HG02840 (cell line): ENCODE measurements around the gene BACH2.
"Not testable (repeated sequence)": the region's sequence is repeated elsewhere in the genome, so short reads cannot be mapped to it uniquely, and the experiment has no call there.

Source experiments
- ATAC-seq: cut with Tn5 transposase; IDR thresholded peaks from one replicate; pipeline ENCODE4 v1.9.1; 2021; ENCODE audit warnings: mild to moderate bottlenecking, moderate library complexity, moderate number of reproducible peaks; ENCODE audit not compliant: unreplicated experiment, low FRiP score

Gene BACH2

DNA sequence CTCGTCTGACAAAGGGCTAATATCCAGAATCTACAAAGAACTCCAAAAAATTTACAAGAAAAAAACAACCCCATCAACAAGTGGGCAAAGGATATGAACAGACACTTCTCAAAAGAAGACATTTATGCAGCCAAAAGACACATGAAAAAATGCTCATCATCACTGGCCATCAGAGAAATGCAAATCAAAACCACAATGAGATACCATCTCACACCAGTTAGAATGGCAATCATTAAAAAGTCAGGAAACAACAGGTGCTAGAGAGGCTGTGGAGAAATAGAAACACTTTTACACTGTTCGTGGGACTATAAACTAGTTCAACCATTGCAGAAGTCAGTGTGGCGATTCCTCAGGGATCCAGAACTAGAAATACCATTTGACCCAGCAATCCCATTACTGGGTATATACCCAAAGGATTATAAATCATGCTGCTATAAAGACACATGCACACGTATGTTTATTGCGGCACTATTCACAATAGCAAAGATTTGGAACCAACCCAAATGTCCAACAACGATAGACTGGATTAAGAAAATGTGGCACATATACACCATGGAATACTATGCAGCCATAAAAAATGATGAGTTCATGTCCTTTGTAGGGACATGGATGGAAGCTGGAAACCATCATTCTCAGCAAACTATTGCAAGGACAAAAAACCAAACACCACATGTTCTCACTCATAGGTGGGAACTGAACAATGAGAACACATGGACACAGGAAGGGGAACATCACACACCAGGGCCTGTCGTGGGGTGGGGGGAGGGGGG, 130.3 kb downstream of the BACH2 start:
- ATAC-seq, result not testable (repeated sequence)

DNA sequence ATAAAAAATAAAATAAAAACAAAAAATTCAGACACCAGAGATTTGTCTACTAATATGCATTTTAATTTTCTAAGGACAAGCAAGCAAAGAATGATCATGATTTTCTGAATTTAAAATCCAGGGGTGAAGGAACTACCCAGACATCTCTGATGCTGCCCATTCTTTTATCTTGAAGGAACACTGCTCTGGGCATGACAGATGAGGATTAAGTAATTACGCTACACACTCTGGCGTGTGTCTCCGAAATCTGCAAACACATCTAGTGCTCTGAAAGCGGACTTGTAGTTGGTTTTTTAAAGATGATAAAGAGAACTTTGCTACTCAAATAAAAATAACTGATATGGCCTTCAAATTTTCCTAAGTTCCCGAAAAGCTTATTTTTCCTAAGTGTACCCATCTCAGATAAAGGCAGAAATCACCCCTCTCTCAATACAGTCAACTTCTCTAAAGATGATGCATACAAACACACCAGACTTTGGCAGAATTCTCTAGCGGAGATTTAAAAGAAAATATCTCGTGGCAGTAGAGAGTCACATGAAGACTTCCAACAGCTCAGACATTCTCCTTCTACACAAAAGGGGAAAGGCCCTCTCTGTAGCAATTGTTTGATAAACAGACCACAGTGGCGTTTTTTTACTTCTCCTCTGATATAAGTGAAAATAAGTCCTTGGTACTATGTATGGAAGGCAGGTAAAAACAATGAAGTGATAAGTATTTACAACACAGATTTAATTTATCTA, 133.8 kb downstream of the BACH2 start:
- no peak for ATAC-seq

DNA sequence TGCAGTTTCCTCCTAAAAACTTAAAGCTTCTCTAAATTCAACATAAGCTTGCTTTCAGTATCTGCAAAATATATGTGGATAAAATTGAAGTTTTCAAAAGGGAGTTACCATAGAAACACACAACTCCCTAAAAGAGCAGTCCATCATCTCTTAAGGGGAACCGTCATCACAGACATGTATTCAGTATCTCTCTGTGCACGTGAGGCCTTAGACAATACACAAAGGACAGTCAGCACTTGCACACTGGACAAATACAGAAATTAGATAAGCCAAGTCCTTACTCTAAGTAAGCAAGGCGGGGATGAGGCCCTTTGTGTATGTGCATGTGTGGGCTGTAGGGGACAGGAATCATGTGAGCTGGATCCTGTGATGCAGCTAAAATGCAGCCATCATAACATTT, 136.6 kb downstream of the BACH2 start:
- no peak for ATAC-seq

DNA sequence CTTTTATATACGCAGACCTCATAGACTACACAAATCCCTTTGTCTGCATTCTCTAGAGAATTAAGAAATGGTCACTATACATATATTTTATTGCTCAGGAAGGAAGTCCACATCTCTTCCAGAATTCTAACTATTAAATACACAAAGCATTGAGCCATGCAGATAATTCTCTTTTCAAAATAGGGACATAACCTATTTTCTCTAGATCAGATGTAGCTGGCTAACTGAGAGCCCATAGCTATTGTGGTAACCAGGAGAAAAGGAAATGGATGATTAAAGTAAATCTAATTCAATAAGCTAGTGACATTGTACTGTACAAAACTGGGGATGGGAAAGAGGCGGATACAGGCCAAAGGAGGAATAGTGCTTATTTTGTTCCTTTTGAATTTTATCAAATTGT, 137.2 kb downstream of the BACH2 start:
- ATAC-seq, result no peak

DNA sequence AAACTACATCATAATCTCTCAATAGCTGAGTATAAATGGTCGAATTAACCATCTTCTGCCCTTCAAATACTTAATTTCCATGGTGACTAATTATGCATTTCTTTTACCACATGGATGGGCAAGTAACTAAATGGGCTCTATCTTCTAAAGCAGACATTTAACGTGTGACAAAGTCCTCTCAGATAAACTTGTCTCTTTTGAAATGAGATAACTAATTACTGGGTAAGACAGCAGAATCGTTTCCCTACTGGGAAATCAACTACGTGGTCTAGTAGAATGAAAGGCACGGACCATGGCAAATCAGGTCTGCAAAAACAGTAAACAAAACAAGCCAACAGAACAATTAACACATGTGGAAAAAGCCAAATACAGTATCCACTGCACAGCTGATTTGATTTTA, 137.7 kb downstream of the BACH2 start:
- no peak for ATAC-seq

DNA sequence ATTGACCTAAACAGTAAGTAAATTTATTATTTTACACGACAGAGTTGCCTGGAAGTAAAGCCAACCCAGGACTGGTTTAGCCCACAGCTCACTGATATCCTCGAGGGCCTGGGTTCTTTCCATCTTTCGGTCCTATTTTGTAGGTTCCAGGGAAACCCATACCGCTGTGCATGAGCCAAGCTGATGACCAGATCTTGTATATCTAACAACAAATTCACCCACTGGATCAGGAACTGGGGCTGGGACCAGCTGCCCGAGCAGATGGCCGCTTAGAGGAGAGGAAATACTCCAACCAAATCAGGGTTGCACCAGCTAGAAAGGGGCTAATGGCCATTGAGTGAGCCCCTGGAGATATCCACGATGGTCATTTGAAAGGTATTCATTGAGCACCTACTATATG, 139.2 kb downstream of the BACH2 start:
- ATAC-seq, result no peak

DNA sequence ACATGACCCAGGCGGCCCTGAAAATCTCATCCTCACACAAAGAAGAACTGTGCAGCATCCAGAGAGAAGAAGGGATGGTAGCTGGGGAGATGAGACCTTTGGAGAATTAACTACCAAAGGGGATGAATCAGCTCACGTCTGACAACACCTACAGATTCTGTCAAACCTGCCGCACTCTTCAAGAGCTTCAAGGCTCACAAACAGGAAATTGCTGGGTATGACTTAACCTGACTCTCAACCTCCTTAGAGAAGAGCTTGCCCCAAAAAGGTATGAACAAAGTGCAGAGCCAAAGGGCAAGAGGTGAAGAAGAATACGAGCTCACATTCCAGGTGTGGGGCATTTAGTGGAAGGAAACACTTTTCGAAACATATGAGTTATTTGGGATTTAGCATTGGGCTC, 139.8 kb downstream of the BACH2 start:
- no peak for ATAC-seq

DNA sequence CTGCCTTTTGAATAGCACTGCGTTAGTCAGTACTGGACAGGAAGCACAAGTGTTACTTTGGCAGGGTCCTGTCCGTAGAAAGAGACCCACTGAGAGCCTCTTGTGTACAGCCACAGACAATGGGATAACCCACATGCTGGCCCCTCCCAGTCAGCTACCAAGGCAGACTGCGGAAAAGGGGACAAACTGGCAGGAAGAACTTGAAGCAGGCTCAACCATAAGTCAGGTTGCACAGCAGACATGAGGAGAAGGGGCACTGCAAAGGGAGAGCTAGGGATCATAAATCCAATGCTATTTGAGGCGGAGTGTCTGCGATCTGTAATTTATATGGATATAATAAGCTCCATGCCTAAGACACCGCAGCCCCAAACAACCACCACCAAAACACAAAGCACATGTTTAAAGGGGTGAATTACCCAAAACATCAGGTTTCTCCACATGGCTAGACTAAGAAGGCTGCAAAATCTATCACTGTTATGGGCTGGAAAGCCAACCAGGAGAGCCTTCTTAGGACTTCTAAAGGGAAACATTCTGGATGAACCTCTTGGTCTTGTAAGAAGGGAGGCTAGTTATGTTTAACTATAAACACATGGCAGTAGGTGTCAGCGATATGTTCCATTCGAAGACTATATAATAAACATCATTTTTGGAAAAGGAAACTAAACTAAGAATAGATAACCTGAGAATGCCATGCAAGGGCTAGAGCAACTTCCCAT, 141.7 kb downstream of the BACH2 start:
- no peak for ATAC-seq

DNA sequence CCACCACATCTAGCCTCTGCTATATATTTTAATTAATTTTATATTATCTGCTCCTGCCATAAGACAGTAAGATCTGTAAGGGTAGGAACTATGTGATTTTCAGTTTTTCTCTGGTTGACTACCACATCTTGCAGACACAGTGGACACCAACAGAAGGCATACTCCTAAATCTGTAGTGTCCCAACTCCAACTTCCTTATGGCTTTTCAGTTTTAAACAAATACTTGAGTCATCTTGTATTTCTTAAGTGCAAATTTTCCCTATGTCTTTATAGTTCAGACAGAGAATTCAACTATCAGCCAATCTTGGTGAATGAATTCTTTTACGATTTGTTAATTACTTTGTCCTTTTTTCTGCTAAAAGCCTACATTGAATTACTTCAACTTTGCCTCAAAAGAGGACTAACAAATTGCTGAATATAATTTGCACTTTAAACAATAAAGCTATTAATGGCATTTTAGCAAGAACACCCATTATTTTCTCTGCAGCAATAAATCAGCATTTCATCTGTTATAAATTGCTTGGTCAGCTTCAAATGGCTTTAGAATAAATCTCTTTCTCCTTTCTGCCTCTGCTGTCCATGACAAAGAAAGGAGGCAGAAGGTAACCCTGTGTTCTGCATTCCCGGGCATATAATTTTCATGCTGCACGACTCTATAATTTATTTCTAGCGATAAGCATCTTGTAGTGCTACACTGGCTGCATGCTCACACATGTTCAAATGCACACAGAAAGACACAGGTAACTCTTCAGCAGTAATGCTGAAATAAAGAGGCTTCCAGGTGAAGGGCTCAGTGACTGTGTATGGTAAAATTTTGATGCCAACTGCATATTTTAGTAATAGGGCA, 144.8 kb downstream of the BACH2 start:
- no peak for ATAC-seq

DNA sequence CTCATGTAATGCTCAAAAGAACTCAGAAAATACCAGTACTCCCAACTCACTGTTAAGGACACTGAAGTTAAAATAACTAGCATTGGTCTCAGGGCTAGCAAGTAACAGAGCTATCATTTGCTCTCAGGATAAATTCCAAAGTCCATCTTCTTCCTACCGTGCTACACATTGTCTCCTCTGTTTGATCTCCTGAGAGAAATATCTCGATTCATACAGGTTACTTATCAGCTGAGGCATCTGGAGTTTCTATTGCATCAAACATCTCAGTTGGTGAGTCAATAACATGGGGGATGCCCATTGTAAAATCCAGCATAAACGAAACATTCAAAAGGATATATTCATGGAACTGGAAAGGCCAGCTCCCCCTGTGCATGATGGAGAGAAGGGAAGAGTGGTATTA, 147.4 kb downstream of the BACH2 start:
- ATAC-seq, result no peak

DNA sequence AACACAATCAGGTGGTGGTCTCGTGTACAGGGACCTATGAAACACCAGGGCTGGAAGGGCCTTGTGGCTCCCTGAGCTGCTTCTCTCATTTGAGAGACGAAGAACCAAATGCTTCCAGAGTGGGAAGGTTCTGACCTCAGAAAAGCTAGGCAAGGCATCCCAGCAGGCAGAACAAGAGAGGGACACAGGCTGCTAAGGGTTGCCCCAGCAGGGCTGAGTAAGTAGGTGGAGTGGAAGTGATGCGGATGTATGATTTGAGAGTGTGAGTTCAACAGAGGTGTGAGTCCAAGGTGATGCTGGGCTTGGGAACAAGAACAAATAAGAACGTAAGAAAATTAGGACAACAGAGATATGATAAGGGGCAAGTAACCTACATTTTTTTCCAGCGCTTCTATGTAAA, 147.8 kb downstream of the BACH2 start:
- ATAC-seq, result no peak

DNA sequence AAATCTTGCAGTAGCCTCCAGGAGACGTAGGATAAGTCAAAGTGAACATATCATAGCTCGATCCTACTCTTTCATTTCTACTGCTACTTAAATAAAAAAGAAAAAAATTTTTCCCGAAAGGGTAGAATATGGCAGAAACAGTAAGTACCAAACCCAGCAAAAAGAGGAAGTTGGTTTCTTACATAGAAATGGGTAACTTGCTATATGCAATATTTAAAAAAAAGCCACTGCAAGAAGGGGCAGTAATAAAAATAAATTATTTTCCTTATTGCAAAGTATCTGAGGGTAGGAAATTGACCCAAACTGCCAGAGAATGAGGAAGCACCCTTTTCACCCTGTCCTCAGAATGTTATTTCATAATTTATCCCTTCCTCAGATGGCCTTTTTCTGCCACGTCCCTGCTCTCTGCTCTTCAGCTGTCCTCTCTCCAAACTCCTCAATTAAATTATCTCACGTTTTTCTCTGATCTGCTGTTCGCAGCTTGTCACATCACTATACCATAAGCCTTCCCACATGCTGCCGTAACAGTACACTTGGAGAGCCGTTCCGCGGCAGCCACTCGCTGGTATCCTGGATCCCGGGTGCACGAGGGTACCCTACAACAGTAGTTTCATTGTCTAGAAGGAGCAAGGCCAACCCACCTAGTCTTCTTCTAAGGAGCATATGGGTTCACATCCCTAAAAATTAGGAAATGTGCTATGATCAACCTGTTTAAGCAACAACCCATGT, 149.6 kb downstream of the BACH2 start:
- no peak for ATAC-seq

DNA sequence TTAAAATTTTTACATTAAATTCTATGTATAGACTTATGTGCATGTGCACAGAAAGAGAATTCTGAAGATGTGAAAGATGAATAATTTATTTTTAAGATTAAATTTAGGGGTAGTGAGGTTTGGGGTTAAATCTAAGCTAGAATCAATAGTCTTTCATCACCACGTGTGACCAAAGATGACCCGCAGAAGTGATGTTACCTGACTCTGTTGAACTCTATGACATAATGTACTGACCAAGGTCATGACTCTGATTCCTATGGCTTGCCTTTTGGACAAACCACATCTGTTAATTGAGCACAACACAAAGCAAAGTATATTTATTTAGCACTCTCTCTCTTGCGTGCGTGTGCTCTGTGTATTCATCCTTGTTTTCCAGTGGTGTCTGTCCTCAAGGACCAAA, 150.6 kb downstream of the BACH2 start:
- ATAC-seq, result no peak

DNA sequence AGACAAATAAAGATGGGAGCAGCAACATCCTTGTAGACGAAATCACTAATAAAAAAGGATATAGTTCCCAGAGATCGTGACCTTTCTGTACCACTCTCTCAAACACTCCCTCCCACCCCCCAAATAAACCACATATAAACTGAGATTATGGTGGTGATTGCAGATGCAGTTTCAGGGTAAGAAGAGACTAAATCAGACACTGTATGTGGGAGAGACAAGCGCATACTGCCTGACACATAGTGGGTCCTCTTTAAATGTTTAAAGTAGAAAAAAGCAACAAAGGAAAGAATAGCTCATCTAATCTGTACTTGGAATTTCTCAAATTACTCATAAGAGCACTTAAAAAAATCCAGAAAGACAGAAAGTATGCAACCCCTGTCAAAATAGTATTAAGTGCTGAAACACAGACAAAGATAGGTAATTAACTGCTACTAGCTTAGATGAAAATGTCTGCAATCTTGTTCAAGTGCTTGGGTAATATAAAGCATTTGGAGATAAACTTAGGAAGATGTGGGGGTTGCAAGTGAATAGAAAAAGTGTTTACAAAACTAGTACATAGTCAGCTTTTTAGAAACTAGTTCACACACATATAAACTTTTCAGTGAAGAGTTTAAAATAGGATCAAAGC, 151.6 kb downstream of the BACH2 start:
- ATAC-seq, result no peak

DNA sequence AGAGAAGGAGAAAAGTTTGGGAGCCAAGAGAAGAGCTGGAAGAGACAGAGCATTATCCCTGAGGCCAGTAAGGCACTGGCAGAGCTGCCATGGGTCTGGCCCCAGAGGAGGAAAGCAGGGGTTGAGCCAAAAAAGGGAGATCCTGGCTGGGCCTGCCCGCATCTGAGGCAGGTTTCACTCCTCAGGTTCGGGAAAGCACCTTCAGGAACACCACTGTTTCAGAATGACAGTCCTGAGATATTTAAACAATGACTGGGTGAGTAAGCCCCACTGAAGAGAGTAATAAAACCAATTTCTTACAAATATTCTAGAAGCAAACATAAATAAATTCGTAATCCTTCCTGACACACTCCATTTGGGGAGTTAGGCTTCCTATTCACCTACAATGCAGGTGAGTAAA, 152.2 kb downstream of the BACH2 start:
- no peak for ATAC-seq

DNA sequence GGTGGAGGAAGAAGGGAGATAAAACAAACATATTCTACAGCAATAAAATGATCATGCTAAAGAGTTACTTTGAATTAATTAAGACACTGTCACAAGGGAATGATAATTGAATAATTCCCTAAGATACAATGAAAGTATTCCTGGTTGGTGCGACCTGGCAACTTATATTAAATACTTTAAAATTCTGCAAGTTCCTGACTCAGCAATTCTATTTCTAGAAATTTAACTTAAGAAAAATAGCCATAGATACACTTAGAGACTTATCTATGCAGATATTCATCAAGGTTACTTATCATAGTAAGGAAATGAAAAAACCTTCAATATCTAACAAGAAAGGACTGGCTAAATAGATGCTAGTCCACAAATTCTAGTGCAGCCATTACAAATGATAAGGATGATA, 156.0 kb downstream of the BACH2 start:
- ATAC-seq, result no peak

DNA sequence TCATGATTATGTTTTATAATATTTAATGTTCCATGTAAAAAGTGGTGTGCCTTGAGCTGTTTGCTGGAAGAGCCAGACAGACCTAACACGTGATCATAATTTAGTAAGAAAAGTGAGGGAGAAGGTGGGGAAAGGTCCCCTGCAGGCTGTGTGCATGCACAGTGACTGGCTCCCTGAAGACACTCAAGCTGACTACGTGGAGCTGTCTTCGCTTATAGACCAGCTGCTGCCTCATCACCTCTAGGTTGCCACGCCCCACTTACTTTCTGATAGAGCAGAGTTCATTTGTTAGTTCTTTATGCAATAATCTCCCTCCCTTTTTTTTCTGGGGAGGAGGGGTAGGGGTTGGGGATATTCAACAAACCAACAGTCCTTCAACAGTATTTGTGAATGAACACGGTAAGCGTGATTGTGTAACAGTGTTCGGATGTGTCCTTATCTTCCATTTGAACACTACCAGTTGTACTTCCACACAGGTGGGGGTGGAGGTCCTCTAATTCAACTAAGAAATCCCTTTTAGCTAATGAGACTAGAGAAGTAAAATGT, 157.3 kb downstream of the BACH2 start:
- ATAC-seq, result no peak

DNA sequence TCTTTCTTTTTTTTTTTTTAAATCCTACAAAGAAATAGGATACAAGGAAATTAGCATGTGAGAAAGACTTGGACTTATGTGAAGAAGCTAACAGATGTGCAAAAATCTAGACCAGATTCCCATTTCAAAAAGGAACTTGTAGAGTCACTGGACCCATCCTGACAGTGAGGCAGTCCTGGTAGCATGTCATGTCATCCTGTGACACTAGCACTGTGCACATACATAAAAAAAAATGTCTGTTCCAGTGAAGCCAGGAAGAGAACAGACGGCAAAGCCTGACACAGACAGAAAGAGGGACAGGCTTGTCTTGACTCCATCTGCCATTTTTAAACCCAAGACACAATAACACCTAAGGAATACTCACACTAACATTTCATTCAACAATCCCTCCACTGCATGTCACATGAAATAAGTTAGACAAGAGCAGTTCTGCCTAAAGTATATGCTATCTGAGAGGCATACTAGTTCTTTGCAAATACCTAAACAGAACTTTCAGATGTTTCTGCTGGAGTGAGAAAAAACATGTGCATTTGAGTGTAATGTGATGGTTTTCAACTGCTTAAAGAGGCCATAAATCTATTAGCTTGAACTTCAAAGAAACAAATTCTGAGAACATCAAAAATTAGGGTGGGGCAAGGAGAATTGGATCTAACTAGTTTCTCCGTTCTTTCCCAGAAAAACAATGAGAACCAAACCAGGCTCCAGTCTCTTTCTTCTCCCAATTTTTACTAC, 159.6 kb downstream of the BACH2 start:
- ATAC-seq, result no peak

DNA sequence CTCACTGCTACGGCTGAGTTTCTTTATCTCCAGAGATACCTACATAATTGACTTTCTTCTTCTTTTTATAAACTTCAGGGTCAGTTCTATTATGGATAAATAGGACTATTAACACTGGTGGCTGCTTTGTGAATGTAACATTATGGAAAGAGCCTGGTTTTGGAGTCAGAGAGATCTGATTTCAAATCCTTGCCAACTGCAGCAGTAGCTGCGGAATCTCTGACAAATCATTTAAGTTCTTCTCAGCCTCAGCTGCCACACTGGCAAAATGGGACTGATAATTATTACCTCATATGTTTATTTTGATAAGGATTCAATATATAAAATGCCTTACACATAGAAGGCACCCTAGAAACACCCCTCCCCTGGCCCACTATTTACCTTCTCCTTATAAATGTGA, 160.5 kb downstream of the BACH2 start:
- ATAC-seq, result no peak
